CD4-positive, alpha-beta memory T cell (primary cell): ENCODE results near the gene ODF2. TPM values are rescaled to one million over a fixed set of nuclear protein-coding genes. Genes with fewer than 3 reads are reported as not detected.

ENCODE experiments used
- CTCF ChIA-PET: fragments of 350-600 bp; sonication (Branson Sonifier 250); formaldehyde crosslinking; loops from one replicate; lab custom pipeline; 2021; ENCODE audit warnings: inconsistent platforms; ENCODE audit not compliant: partially characterized antibody; lab: Charles Lee
- POLR2A ChIA-PET: fragments of 350-600 bp; sonication (Branson Sonifier 250); formaldehyde crosslinking; loops from one replicate; lab custom pipeline; 2021; ENCODE audit not compliant: partially characterized antibody; lab: Charles Lee
- DNase-seq, 5 donors: peaks; one replicate each; pipeline versions ENCODE4 v3.0.0 to v3.0.0-alpha.2; 2020 to 2022; ENCODE audit warnings: mixed read lengths in 1 of 5
- H3K27ac ChIP-seq: one replicate; pipeline ENCODE4 v1.7.0; 2013; ENCODE audit warnings: low read depth, low read length
- H3K27me3 ChIP-seq: 2 replicates; pipeline ENCODE4 v1.7.0; 2013; ENCODE audit warnings: mild to moderate bottlenecking, low read length, moderate library complexity; ENCODE audit not compliant: insufficient read depth
- H3K36me3 ChIP-seq: 2 replicates; pipeline ENCODE4 v1.7.0; 2013; ENCODE audit warnings: mild to moderate bottlenecking, low read length, moderate library complexity; ENCODE audit not compliant: insufficient read depth
- H3K4me1 ChIP-seq: 2 replicates; pipeline ENCODE4 v1.7.0; 2013; ENCODE audit warnings: mild to moderate bottlenecking, low read length, moderate library complexity; ENCODE audit not compliant: insufficient read depth
- H3K4me3 ChIP-seq, 2 donors: one replicate each; pipeline ENCODE4 v1.7.0; 2013; ENCODE audit warnings: low read length in 2 of 2, mild to moderate bottlenecking in 1 of 2
- H3K9me3 ChIP-seq, 2 donors: one replicate each; pipeline ENCODE4 v1.7.0; 2013; ENCODE audit warnings: low read length in 2 of 2, control low read depth in 1 of 2; ENCODE audit not compliant: control insufficient read depth in 1 of 2
- H3K27ac Mint-ChIP-seq, 7 donors: one replicate each; pipeline ENCODE4 v1.8.0; 2020 to 2021; ENCODE audit warnings: mixed read lengths in 7 of 7, mild to moderate bottlenecking in 6 of 7, inconsistent platforms in 3 of 7, moderate library complexity in 3 of 7
- H3K27me3 Mint-ChIP-seq, 2 donors: one replicate each; pipeline ENCODE4 v1.8.0; 2020 to 2021; ENCODE audit warnings: mixed read lengths in 2 of 2
- H3K36me3 Mint-ChIP-seq, 2 donors: one replicate each; pipeline ENCODE4 v1.8.0; 2020 to 2021; ENCODE audit warnings: mixed read lengths in 2 of 2, inconsistent platforms in 1 of 2, mild to moderate bottlenecking in 1 of 2
- H3K4me1 Mint-ChIP-seq, 4 donors: one replicate each; pipeline ENCODE4 v1.8.0; 2020 to 2021; ENCODE audit warnings: mixed read lengths in 4 of 4, mild to moderate bottlenecking in 1 of 4
- H3K4me3 Mint-ChIP-seq, 8 donors: one replicate each; pipeline ENCODE4 v1.8.0; 2020 to 2021; ENCODE audit warnings: mixed read lengths in 8 of 8, mild to moderate bottlenecking in 7 of 8, moderate library complexity in 6 of 8, inconsistent platforms in 3 of 8
- H3K9me3 Mint-ChIP-seq, 8 donors: one replicate each; pipeline ENCODE4 v1.8.0; 2020 to 2021; ENCODE audit warnings: mixed read lengths in 8 of 8, mild to moderate bottlenecking in 5 of 8, inconsistent platforms in 3 of 8, moderate library complexity in 1 of 8
- intact Hi-C: fragments of 100-400 bp; cut with micrococcal nuclease; formaldehyde crosslinking; loops from one replicate; pipeline ENCODE4 v1.15.1; 2023
- polyA plus RNA-seq, 2 donors: library from polyadenylated mRNA; unstranded; fragments of 300-500 nt; fragmentation: Illumina TruSeq; gene quantifications; one replicate each; pipeline ENCODE4 v1.2.3, GENCODE V29; 2021
- total RNA-seq, 2 experiments: library from RNA; stranded (reverse); gene quantifications; one replicate each; pipeline ENCODE4 v1.2.3, GENCODE V29; 2021

The ODF2 gene
- total and polyA plus RNA-seq, 4 experiments from 2014 or later: 10.0 to 33.6 (median 28.5) TPM

GRCh38 chr9:128540634-128541360 is 85.0 kb downstream of the ODF2 start:
- POLR2A ChIA-PET: interaction anchor here (1.0 to 1.4 kb wide), 3 partner anchors 11 to 66 kb away, joined by 3 to 6 read pairs (median 5); partner anchors contain the start of gene SPTAN1
- no peak overlapping the region for H3K4me3 ChIP-seq
- H3K27ac ChIP-seq: no peak overlapping the region
- no peak for DNase-seq
- no peaks in the 10 kb centered on the region for H3K4me1 ChIP-seq
- Mint-ChIP-seq H3K27ac (peak overlapping the region in 3 of 7 donors; percentile 53 to 77 (median 68)), H3K36me3 (peaks cover 44 to 67% of the 10 kb centered on the region in 2 donors), H3K4me3 (no peak overlapping the region), H3K4me1 (peaks cover 3 to 5% (median 4%) of the 10 kb centered on the region in 4 donors), H3K27me3 (no peaks in the 10 kb centered on the region), H3K9me3 (no peaks in the 10 kb centered on the region)
- intact Hi-C loops: no loop called here
- H3K9me3 ChIP-seq: no peaks in the 10 kb centered on the region
- CTCF ChIA-PET: interaction anchor here (1.9 kb wide), 1 partner anchor 11 kb away, joined by 5 read pairs; the partner anchor contains the start of gene SPTAN1
- peaks cover 53% of the 10 kb centered on the region for H3K36me3 ChIP-seq
- H3K27me3 ChIP-seq: no peaks in the 10 kb centered on the region

GRCh38 chr9:128546504-128546903 is 90.7 kb downstream of the ODF2 start:
- H3K36me3 Mint-ChIP-seq: peaks cover 8 to 20% of the 10 kb centered on the region in 2 donors
- peaks cover 20% of the 10 kb centered on the region for H3K4me1 ChIP-seq
- no peak overlapping the region for H3K27ac ChIP-seq
- no peaks in the 10 kb centered on the region for H3K27me3 ChIP-seq
- ChIA-PET CTCF (interaction anchor here (0.7 kb wide), 1 partner anchor 79 kb away, joined by 3 read pairs; no protein-coding TSS in a partner anchor), POLR2A (interaction anchor here (0.7 kb wide), 1 partner anchor 41 kb away, joined by 4 read pairs; no protein-coding TSS in a partner anchor)
- H3K36me3 ChIP-seq: peaks cover 4% of the 10 kb centered on the region
- no peak overlapping the region for H3K4me3 Mint-ChIP-seq
- no peak overlapping the region for H3K4me3 ChIP-seq
- peaks cover 14 to 25% (median 16%) of the 10 kb centered on the region in 4 donors for H3K4me1 Mint-ChIP-seq
- DNase-seq: no peak
- H3K9me3 Mint-ChIP-seq: no peaks in the 10 kb centered on the region
- no peak overlapping the region for H3K27ac Mint-ChIP-seq
- H3K9me3 ChIP-seq: no peaks in the 10 kb centered on the region
- intact Hi-C loops: no loop called here
- H3K27me3 Mint-ChIP-seq: no peaks in the 10 kb centered on the region

- Histone ChIP-seq H3K36me3 (no peaks in the 10 kb centered on the region), H3K27me3 (no peaks in the 10 kb centered on the region), H3K4me3 (no peak overlapping the region), H3K4me1 (peaks cover 32% of the 10 kb centered on the region), H3K9me3 (no peaks in the 10 kb centered on the region), H3K27ac (no peak overlapping the region)
- ChIA-PET POLR2A (no interaction called here), CTCF (no interaction called here)
- H3K4me1 Mint-ChIP-seq: peaks cover 17 to 31% (median 21%) of the 10 kb centered on the region in 4 donors
- H3K27me3 Mint-ChIP-seq: no peaks in the 10 kb centered on the region
- peaks cover 0 to 10% of the 10 kb centered on the region in 2 donors for H3K36me3 Mint-ChIP-seq
- no peak for DNase-seq
- H3K27ac Mint-ChIP-seq: peak overlapping the region in 3 of 7 donors; percentile 43 to 69 (median 51)
- intact Hi-C loops: no loop called here
- peak overlapping the region in 4 of 8 donors; percentile 11 to 43 (median 28) for H3K4me3 Mint-ChIP-seq
- H3K9me3 Mint-ChIP-seq: peaks cover 0 to 2% (median 0%) of the 10 kb centered on the region in 8 donors
These were observed 93.1 kb downstream of the ODF2 start for GRCh38 chr9:128548876-128549275.

GRCh38 chr9:128550226-128550625 is 94.4 kb downstream of the ODF2 start:
- Histone ChIP-seq H3K9me3 (no peaks in the 10 kb centered on the region), H3K36me3 (no peaks in the 10 kb centered on the region), H3K27me3 (no peaks in the 10 kb centered on the region), H3K27ac (peak overlapping the region; percentile 91), H3K4me1 (peaks cover 46% of the 10 kb centered on the region), H3K4me3 (no peak overlapping the region)
- Mint-ChIP-seq H3K4me3 (peak overlapping the region in 7 of 8 donors; percentile 53 to 95 (median 92)), H3K9me3 (peaks cover 0 to 2% (median 0%) of the 10 kb centered on the region in 8 donors), H3K27me3 (no peaks in the 10 kb centered on the region), H3K4me1 (peaks cover 17 to 31% (median 21%) of the 10 kb centered on the region in 4 donors), H3K27ac (peak overlapping the region; percentile 96 to 100 (median 99)), H3K36me3 (peaks cover 0 to 7% of the 10 kb centered on the region in 2 donors)
- intact Hi-C loops: loop anchor here (5.0 kb wide), 1 partner anchor 477 kb away; the partner anchor contains the start of gene SH3GLB2
- no peak for DNase-seq
- POLR2A ChIA-PET: interaction anchor here (0.6 to 5.2 kb wide), 10 partner anchors 10 to 318 kb away, joined by 3 to 59 read pairs (median 10); partner anchors contain the start of genes ENDOG, GLE1 and ZDHHC12
- CTCF ChIA-PET: interaction anchor here (1.1 to 2.5 kb wide), 3 partner anchors 8 to 268 kb away, joined by 3 to 11 read pairs (median 3); partner anchors contain the start of gene ENDOG

Other genes starting within 250 kb of the ODF2 start
- 10 to 100 TPM; 76.4 to 82.4 TPM for gene GOLGA2, start 180.0 kb upstream of the ODF2 start, total RNA-seq
- gene GOLGA2, start 180.0 kb upstream of the ODF2 start, polyA plus RNA-seq: 10 to 100 TPM in 1 of 2 donors, 1 to 10 TPM in 1; 1.4 to 10.5 TPM
- gene SWI5, start 179.7 kb upstream of the ODF2 start, total RNA-seq: 10 to 100 TPM; 11.5 to 14.9 TPM
- 10 to 100 TPM; 25.5 to 30.7 TPM for gene SWI5, start 179.7 kb upstream of the ODF2 start, polyA plus RNA-seq
- gene TRUB2, start 133.6 kb upstream of the ODF2 start, total RNA-seq: 10 to 100 TPM; 19.6 to 19.8 TPM
- gene TRUB2, start 133.6 kb upstream of the ODF2 start, polyA plus RNA-seq: 10 to 100 TPM; 22.8 to 27.4 TPM
- gene COQ4, start 133.2 kb upstream of the ODF2 start, total RNA-seq: 10 to 100 TPM; 50.0 to 51.3 TPM
- 10 to 100 TPM; 34.8 to 42.6 TPM for gene COQ4, start 133.2 kb upstream of the ODF2 start, polyA plus RNA-seq
- 10 to 100 TPM; 13.9 to 16.3 TPM for gene SLC27A4, start 115.5 kb upstream of the ODF2 start, total RNA-seq
- 1 to 10 TPM; 5.4 to 8.6 TPM for gene SLC27A4, start 115.5 kb upstream of the ODF2 start, polyA plus RNA-seq
- gene URM1, start 84.6 kb upstream of the ODF2 start, total RNA-seq: 10 to 100 TPM; 44.1 to 45.5 TPM
- 10 to 100 TPM; 50.5 to 50.8 TPM for gene URM1, start 84.6 kb upstream of the ODF2 start, polyA plus RNA-seq
- under 1 TPM; 0.29 to 0.64 TPM for gene CERCAM, start 35.1 kb upstream of the ODF2 start, total RNA-seq
- under 1 TPM in 1 of 2 donors, not detected in 1; 0.38 TPM for gene CERCAM, start 35.1 kb upstream of the ODF2 start, polyA plus RNA-seq
- gene GLE1, start 48.7 kb downstream of the ODF2 start, total RNA-seq: 10 to 100 TPM; 31.1 to 32.2 TPM
- 10 to 100 TPM; 22.4 to 31.4 TPM for gene GLE1, start 48.7 kb downstream of the ODF2 start, polyA plus RNA-seq
- gene SPTAN1, start 96.6 kb downstream of the ODF2 start, total RNA-seq: 100 to 1,000 TPM; 593 to 595 TPM
- 100 to 1,000 TPM in 1 of 2 donors, 10 to 100 TPM in 1; 14.0 to 194 TPM for gene SPTAN1, start 96.6 kb downstream of the ODF2 start, polyA plus RNA-seq
- gene DYNC2I2, start 200.8 kb downstream of the ODF2 start, total RNA-seq: 1 to 10 TPM; 4.3 to 4.6 TPM
- gene DYNC2I2, start 200.8 kb downstream of the ODF2 start, polyA plus RNA-seq: 1 to 10 TPM; 1.7 to 2.4 TPM
- 100 to 1,000 TPM; 261 to 264 TPM for gene SET, start 233.2 kb downstream of the ODF2 start, total RNA-seq
- 100 to 1,000 TPM; 132 to 191 TPM for gene SET, start 233.2 kb downstream of the ODF2 start, polyA plus RNA-seq
- gene PKN3, start 246.5 kb downstream of the ODF2 start, total RNA-seq: 1 to 10 TPM; 1.7 to 2.6 TPM
- gene PKN3, start 246.5 kb downstream of the ODF2 start, polyA plus RNA-seq: 1 to 10 TPM in 1 of 2 donors, under 1 TPM in 1; 0.48 to 1.3 TPM